Neural cell (in vitro differentiated cells): ENCODE results near the gene COL15A1. TPM values are rescaled to one million over a fixed set of nuclear protein-coding genes. Genes with fewer than 3 reads are reported as not detected.

ENCODE experiments used
- H2AFZ ChIP-seq: fragments of 200-600, 300-800 bp; sonication (generic), shearing (Covaris generic); 2 replicates; pipeline ENCODE4 v1.6.0; 2014; ENCODE audit warnings: low read depth, mild to moderate bottlenecking, antibody characterized with exemption, low read length, moderate library complexity
- H3F3A ChIP-seq: fragments of 200-600 bp; shearing (Covaris generic); 2 replicates; pipeline ENCODE4 v1.6.1; 2016; ENCODE audit warnings: mild to moderate bottlenecking, moderate library complexity, mixed read lengths, antibody characterized with exemption, low read length; ENCODE audit not compliant: insufficient read depth, poor library complexity, severe bottlenecking
- H3K27ac ChIP-seq: fragments of 200-600, 300-800 bp; sonication (generic), shearing (Covaris generic); 2 replicates; pipeline ENCODE4 v1.5.1; 2014; ENCODE audit warnings: mild to moderate bottlenecking, low read length, moderate library complexity
- H3K27me3 ChIP-seq: fragments of 300-800, 200-600 bp; sonication (generic), shearing (Covaris generic); 2 replicates; pipeline ENCODE4 v1.6.0; 2014; ENCODE audit warnings: mild to moderate bottlenecking, low read depth, low read length, moderate library complexity; ENCODE audit not compliant: insufficient read depth
- H3K36me3 ChIP-seq: fragments of 300-800, 200-600 bp; sonication (generic), shearing (Covaris generic); 2 replicates; pipeline ENCODE4 v1.5.1; 2014; ENCODE audit warnings: mild to moderate bottlenecking, antibody characterized with exemption, low read length, moderate library complexity; ENCODE audit not compliant: insufficient read depth
- H3K4me2 ChIP-seq: fragments of 300-800, 200-600 bp; sonication (generic), shearing (Covaris generic); 2 replicates; pipeline ENCODE4 v1.6.0; 2014; ENCODE audit warnings: mild to moderate bottlenecking, low read length
- H3K4me3 ChIP-seq: fragments of 300-800, 200-600 bp; sonication (generic), shearing (Covaris generic); 2 replicates; pipeline ENCODE4 v1.5.1; 2014; ENCODE audit warnings: mild to moderate bottlenecking, low read length, moderate library complexity
- H3K79me2 ChIP-seq: fragments of 200-600 bp; shearing (Covaris generic); replicated peaks from 2 replicates; pipeline ENCODE4 v1.6.0; 2014; ENCODE audit warnings: mild to moderate bottlenecking, low read length, moderate library complexity; ENCODE audit not compliant: insufficient read depth
- H3K9ac ChIP-seq: fragments of 300-800, 200-600 bp; sonication (generic), shearing (Covaris generic); 2 replicates; pipeline ENCODE4 v1.6.1; 2016; ENCODE audit warnings: mild to moderate bottlenecking, low read length, mixed read lengths
- H3K9me2 ChIP-seq: fragments of 200-600 bp; shearing (Covaris generic); 2 replicates; pipeline ENCODE4 v1.6.1; 2016; ENCODE audit warnings: mild to moderate bottlenecking, low read length, mixed read lengths; ENCODE audit not compliant: insufficient read depth
- H3K9me3 ChIP-seq: fragments of 200-600, 300-800 bp; sonication (generic), shearing (Covaris generic); 2 replicates; pipeline ENCODE4 v1.6.1; 2016; ENCODE audit warnings: mild to moderate bottlenecking, mixed run types, low read length, moderate library complexity, mixed read lengths
- H4K20me1 ChIP-seq: fragments of 200-600 bp; shearing (Covaris generic); 2 replicates; pipeline ENCODE4 v1.6.1; 2016; ENCODE audit warnings: mild to moderate bottlenecking, mixed run types; ENCODE audit not compliant: insufficient read depth
- CTCF ChIP-seq: fragments of 450-650 bp; IDR thresholded peaks from 2 replicates; pipeline ENCODE4 v1.5.1; 2014; ENCODE audit warnings: antibody characterized with exemption, mild to moderate bottlenecking, moderate library complexity; ENCODE audit not compliant: poor library complexity, severe bottlenecking
- EP300 ChIP-seq: fragments of 450-650 bp; conservative IDR thresholded peaks from 2 replicates; pipeline ENCODE4 v1.6.1; 2014; ENCODE audit warnings: antibody characterized with exemption, mild to moderate bottlenecking, moderate library complexity; ENCODE audit not compliant: poor library complexity, severe bottlenecking
- EZH2 ChIP-seq: fragments of 200-600, 300-800 bp; shearing (Covaris generic), sonication (generic); IDR thresholded peaks from 2 replicates; pipeline ENCODE4 v1.6.1; 2014; ENCODE audit warnings: antibody characterized with exemption, low read length, borderline replicate concordance, mild to moderate bottlenecking; ENCODE audit not compliant: insufficient read depth, poor library complexity, severe bottlenecking
- MXI1 ChIP-seq: fragments of 450-650 bp; conservative IDR thresholded peaks from 2 replicates; pipeline ENCODE4 v1.6.1; 2014; ENCODE audit warnings: antibody characterized with exemption, mild to moderate bottlenecking; ENCODE audit not compliant: poor library complexity, severe bottlenecking
- POLR2AphosphoS5 ChIP-seq: IDR thresholded peaks from 2 replicates; pipeline ENCODE4 v1.6.1; 2012
- RAD21 ChIP-seq: fragments of 450-650 bp; conservative IDR thresholded peaks from 2 replicates; pipeline ENCODE4 v1.6.1; 2014; ENCODE audit warnings: antibody characterized with exemption, mild to moderate bottlenecking, moderate library complexity
- REST ChIP-seq: IDR thresholded peaks from 2 replicates; pipeline ENCODE4 v1.6.1; 2012; ENCODE audit warnings: borderline replicate concordance
- SMC3 ChIP-seq: fragments of 450-650 bp; conservative IDR thresholded peaks from 2 replicates; pipeline ENCODE4 v1.6.1; 2014; ENCODE audit warnings: antibody characterized with exemption, mild to moderate bottlenecking, moderate library complexity; ENCODE audit not compliant: poor library complexity
- TAF1 ChIP-seq: IDR thresholded peaks from 2 replicates; pipeline ENCODE4 v1.6.1; 2012; ENCODE audit warnings: low read depth
- polyA plus RNA-seq: library from polyadenylated mRNA; depleted of rRNA; stranded (reverse); fragments of >200 nt; gene quantifications from 2 replicates; pipeline ENCODE4 v1.2.3, GENCODE V29; 2014

Gene COL15A1
- polyA plus RNA-seq, 1 donor from 2014 or later, result 2.8 TPM

GRCh38 chr9:99030610-99031109, 87.0 kb downstream of the COL15A1 start:
- H3K27me3 ChIP-seq, result no peaks in the 10 kb centered on the region
- H3K9me3 ChIP-seq, result no peaks in the 10 kb centered on the region
- H4K20me1 ChIP-seq, result no peaks in the 10 kb centered on the region
- TF ChIP-seq EZH2, result no peak
- TF ChIP-seq SMC3, result no peak
- no peak for TF ChIP-seq POLR2AphosphoS5
- TF ChIP-seq MXI1, result no peak
- no peak for TF ChIP-seq CTCF
- no peak for TF ChIP-seq REST
- no peak for TF ChIP-seq RAD21
- H3K4me2 ChIP-seq, result no peak overlapping the region
- no peak overlapping the region for H3K27ac ChIP-seq
- H3K9me2 ChIP-seq, result no peaks in the 10 kb centered on the region
- no peak overlapping the region for H3K9ac ChIP-seq
- H2AFZ ChIP-seq, result no peak overlapping the region
- no peak overlapping the region for H3K4me3 ChIP-seq
- no peaks in the 10 kb centered on the region for H3K36me3 ChIP-seq
- no peaks in the 10 kb centered on the region for H3K79me2 ChIP-seq
- H3F3A ChIP-seq, result no peaks in the 10 kb centered on the region

GRCh38 chr9:99031319-99031718, 87.6 kb downstream of the COL15A1 start:
- no peak for TF ChIP-seq POLR2AphosphoS5
- TF ChIP-seq TAF1, result no peak
- TF ChIP-seq MXI1, result no peak
- TF ChIP-seq SMC3, result no peak
- no peaks in the 10 kb centered on the region for H3K36me3 ChIP-seq
- H4K20me1 ChIP-seq, result no peaks in the 10 kb centered on the region
- H3F3A ChIP-seq, result no peaks in the 10 kb centered on the region
- H3K9me3 ChIP-seq, result no peaks in the 10 kb centered on the region
- H3K79me2 ChIP-seq, result no peaks in the 10 kb centered on the region
- no peak overlapping the region for H2AFZ ChIP-seq
- no peak overlapping the region for H3K27ac ChIP-seq
- no peaks in the 10 kb centered on the region for H3K27me3 ChIP-seq
- no peak overlapping the region for H3K9ac ChIP-seq
- no peak overlapping the region for H3K4me3 ChIP-seq
- H3K4me2 ChIP-seq, result no peak overlapping the region
- no peaks in the 10 kb centered on the region for H3K9me2 ChIP-seq

- H3K36me3 ChIP-seq, result no peaks in the 10 kb centered on the region
- no peaks in the 10 kb centered on the region for H3K27me3 ChIP-seq
- no peaks in the 10 kb centered on the region for H3K79me2 ChIP-seq
- TF ChIP-seq CTCF (no peak), SMC3 (no peak), REST (no peak), MXI1 (no peak), EP300 (no peak), POLR2AphosphoS5 (no peak), EZH2 (no peak), TAF1 (no peak), RAD21 (no peak)
- no peaks in the 10 kb centered on the region for H3K9me3 ChIP-seq
- no peaks in the 10 kb centered on the region for H3K9me2 ChIP-seq
- no peak overlapping the region for H3K9ac ChIP-seq
- no peaks in the 10 kb centered on the region for H4K20me1 ChIP-seq
- no peak overlapping the region for H2AFZ ChIP-seq
- no peaks in the 10 kb centered on the region for H3F3A ChIP-seq
- H3K4me3 ChIP-seq, result no peak overlapping the region
- no peak overlapping the region for H3K4me2 ChIP-seq
- no peak overlapping the region for H3K27ac ChIP-seq
These were observed 88.3 kb downstream of the COL15A1 start for GRCh38 chr9:99031994-99032393.
